GM18526 (cell line): ENCODE data around the gene RNU6-9.

Source experiments
- POLR2A ChIP-seq: IDR thresholded peaks from 3 replicates; pipeline ENCODE4 v1.6.1; 2011; ENCODE audit not compliant: insufficient read length; ENCODE audit errors: extremely low read depth

RNU6-9 gene

GRCh38 chr19:892894-893689 lies at the start of gene RNU6-9, which contains the start of gene MED16:
Gene RNU6-9 (plus strand): TSS chr19:893484.
Gene MED16 (minus strand): TSS chr19:893187. CDS start chr19:891131, 2,056 bp downstream.
- TF ChIP-seq POLR2A, result peak; percentile 73

- TF ChIP-seq POLR2A, result no peak
Measured at GRCh38 chr19:843836-844545, 49.3 kb upstream of the RNU6-9 start.

- TF ChIP-seq POLR2A, result no peak
Measured at GRCh38 chr19:844546-844971, 48.7 kb upstream of the RNU6-9 start.

- TF ChIP-seq POLR2A, result no peak
Measured at GRCh38 chr19:845707-846521, 47.4 kb upstream of the RNU6-9 start.

GRCh38 chr19:848386-848921 lies 44.8 kb upstream of the RNU6-9 start:
- TF ChIP-seq POLR2A, result no peak

GRCh38 chr19:850221-850978 lies 42.9 kb upstream of the RNU6-9 start:
- no peak for TF ChIP-seq POLR2A

GRCh38 chr19:850979-851335 lies 42.3 kb upstream of the RNU6-9 start:
- no peak for TF ChIP-seq POLR2A

GRCh38 chr19:852136-853013 lies 40.9 kb upstream of the RNU6-9 start, which contains the start of gene ELANE:
Gene ELANE (plus strand): TSS chr19:852303. CDS start chr19:852329, 26 bp downstream.
- TF ChIP-seq POLR2A, result no peak

GRCh38 chr19:853014-853585 lies 40.2 kb upstream of the RNU6-9 start:
- TF ChIP-seq POLR2A, result no peak

GRCh38 chr19:854549-854948 lies 38.7 kb upstream of the RNU6-9 start:
- no peak for TF ChIP-seq POLR2A

- no peak for TF ChIP-seq POLR2A
Measured at GRCh38 chr19:855142-855541, 38.1 kb upstream of the RNU6-9 start.

- TF ChIP-seq POLR2A, result no peak
Measured at GRCh38 chr19:855566-856120, 37.6 kb upstream of the RNU6-9 start.

GRCh38 chr19:858284-858683 lies 35.0 kb upstream of the RNU6-9 start:
- TF ChIP-seq POLR2A, result no peak
